ENCODE measurements around the gene PPP1R12C.
"Not testable (repeated sequence)": the region's sequence is repeated elsewhere in the genome, so short reads cannot be mapped to it uniquely, and the experiment has no call there.

PPP1R12C gene

GRCh38 chr19:55109527-55110291 is 7.7 kb downstream of the PPP1R12C start:
- H3K27me3 Mint-ChIP-seq (ENCODE audit: low read depth): no peaks in the 10 kb centered on the region
- H3K36me3 Mint-ChIP-seq (ENCODE audit: low read depth): peaks cover 23% of the 10 kb centered on the region
- H3K9me3 Mint-ChIP-seq: peaks cover 3% of the 10 kb centered on the region
- no peak overlapping the region for H3K4me3 Mint-ChIP-seq
- no peak overlapping the region for H3K27ac Mint-ChIP-seq
- H3K4me1 Mint-ChIP-seq (ENCODE audit: low read depth): peaks cover 11% of the 10 kb centered on the region

DNA sequence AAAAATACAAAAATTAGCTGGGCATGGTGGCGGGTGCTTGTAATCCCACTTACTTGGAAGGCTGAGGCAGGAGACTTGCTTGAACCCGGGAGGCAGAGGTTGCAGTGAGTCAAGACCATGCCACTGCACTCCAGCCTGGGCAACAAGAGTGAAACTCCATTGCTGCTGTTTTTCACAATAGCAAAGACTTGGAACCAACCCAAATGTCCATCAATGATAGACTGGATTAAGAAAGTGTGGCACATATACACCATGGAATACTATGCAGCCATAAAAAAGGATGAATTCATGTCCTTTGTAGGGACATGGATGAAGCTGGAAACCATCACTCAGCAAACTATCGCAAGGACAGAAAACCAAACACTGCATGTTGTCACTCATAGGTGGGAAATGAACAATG is 10.2 kb downstream of the PPP1R12C start:
- H3K4me3 Mint-ChIP-seq; H3K9me3 Mint-ChIP-seq; H3K27ac Mint-ChIP-seq; H3K4me1 Mint-ChIP-seq (ENCODE audit: low read depth); H3K27me3 Mint-ChIP-seq (ENCODE audit: low read depth): not testable (repeated sequence)
- peaks cover 35% of the 10 kb centered on the region for H3K36me3 Mint-ChIP-seq (ENCODE audit: low read depth)

GRCh38 chr19:55106591-55106990 is 10.8 kb downstream of the PPP1R12C start:
- H3K4me1 Mint-ChIP-seq (ENCODE audit: low read depth): peaks cover 9% of the 10 kb centered on the region
- H3K4me3 Mint-ChIP-seq: no peak overlapping the region
- peaks cover 10% of the 10 kb centered on the region for H3K9me3 Mint-ChIP-seq
- H3K27ac Mint-ChIP-seq: no peak overlapping the region
- H3K36me3 Mint-ChIP-seq (ENCODE audit: low read depth): peaks cover 40% of the 10 kb centered on the region
- H3K27me3 Mint-ChIP-seq (ENCODE audit: low read depth): no peaks in the 10 kb centered on the region

GRCh38 chr19:55105237-55105636 is 12.2 kb downstream of the PPP1R12C start:
- Mint-ChIP-seq H3K4me3 (no peak overlapping the region), H3K4me1 (ENCODE audit: low read depth) (peaks cover 9% of the 10 kb centered on the region), H3K36me3 (ENCODE audit: low read depth) (peaks cover 39% of the 10 kb centered on the region), H3K27me3 (ENCODE audit: low read depth) (no peaks in the 10 kb centered on the region), H3K27ac (no peak overlapping the region), H3K9me3 (peaks cover 10% of the 10 kb centered on the region)

DNA sequence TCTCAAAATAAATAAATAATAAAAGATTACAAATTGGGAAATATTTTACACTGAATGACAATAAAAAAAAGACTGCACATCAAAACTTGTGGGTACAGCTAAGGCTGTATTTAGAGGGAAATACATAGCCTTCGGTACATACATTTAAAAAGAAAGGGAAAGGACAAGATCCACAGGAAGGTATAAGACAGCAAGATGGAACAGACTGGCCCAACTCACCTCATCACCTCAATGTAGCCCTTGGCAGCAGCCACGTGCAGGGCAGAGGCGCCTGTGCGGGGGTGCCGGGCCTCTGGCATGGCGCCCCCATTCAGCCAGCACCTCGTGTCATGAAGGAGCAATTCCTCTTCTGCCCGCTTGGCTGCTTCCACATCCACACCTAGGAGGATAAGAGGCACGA is 14.2 kb downstream of the PPP1R12C start:
- peaks cover 33% of the 10 kb centered on the region for H3K36me3 Mint-ChIP-seq (ENCODE audit: low read depth)
- peaks cover 10% of the 10 kb centered on the region for H3K9me3 Mint-ChIP-seq
- H3K4me3 Mint-ChIP-seq: no peak overlapping the region
- H3K27me3 Mint-ChIP-seq (ENCODE audit: low read depth): no peaks in the 10 kb centered on the region
- H3K4me1 Mint-ChIP-seq (ENCODE audit: low read depth): peaks cover 4% of the 10 kb centered on the region
- H3K27ac Mint-ChIP-seq: no peak overlapping the region

DNA sequence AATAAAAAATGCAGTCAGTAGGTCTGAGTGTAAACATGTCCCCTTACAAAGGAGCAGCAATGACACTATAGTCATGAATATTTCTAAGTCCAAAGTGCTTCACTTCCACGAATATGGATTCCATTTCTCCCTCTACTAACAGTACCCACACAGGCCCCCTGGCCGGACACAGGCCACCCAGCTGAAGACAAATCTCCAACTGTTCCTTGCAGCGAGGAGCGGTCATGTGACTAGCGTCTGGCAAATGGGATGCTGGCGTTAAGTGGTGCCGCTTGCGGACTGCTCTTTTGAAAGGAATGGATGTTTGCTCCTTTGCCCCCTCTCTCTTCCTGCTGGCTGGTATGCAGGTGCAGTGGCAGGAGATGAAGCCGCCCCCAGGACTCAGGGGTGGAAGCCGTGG is 16.2 kb downstream of the PPP1R12C start:
- Mint-ChIP-seq H3K4me3 (no peak overlapping the region), H3K27ac (no peak overlapping the region), H3K36me3 (ENCODE audit: low read depth) (peaks cover 26% of the 10 kb centered on the region), H3K9me3 (peaks cover 7% of the 10 kb centered on the region), H3K27me3 (ENCODE audit: low read depth) (no peaks in the 10 kb centered on the region), H3K4me1 (ENCODE audit: low read depth) (no peaks in the 10 kb centered on the region)

DNA sequence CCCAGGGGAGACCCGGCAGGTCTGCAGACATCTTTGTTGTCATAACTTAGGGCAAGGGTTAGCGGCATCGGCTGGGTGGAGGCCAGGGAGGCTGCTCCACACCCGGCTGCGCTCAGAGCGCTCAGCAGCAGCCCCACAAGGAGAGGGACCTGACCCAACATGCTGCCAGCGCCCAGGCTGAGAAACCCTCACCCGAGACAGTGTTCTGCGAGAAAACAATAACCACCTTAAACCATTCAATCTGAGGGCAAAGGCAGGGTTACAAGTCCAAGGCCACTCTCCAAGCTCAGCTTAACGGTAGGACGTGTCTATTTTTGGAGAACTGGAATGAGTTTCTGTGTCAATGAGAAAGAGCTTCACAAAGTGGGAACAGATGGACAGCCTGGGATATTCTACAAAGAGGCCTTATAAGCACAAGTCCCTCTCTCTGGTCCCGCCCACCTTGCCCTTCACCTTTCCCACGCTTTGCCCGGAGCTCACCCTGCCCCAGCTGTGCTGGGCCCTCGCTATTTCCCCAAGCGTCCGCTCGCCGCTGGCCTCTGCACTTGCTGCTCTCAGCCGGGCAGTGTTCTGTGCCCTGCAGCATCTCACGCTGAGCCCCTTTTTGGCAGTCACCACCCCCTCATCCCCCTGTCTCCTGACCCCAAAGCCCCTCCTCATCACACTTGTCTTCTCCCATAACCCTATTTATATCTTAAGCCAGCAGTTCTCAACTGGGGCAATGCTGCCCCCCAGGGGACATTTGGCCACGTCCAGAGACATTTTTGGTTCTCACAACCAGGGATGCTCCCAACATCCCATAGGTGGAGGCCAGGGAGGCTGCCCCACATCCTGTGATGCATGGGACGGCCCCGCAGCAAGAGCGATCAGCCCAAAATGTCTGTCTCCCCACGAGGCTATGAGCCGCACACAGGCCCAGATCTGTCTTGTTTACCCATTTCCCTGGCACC is 17.6 kb downstream of the PPP1R12C start:
- H3K27me3 Mint-ChIP-seq (ENCODE audit: low read depth): no peaks in the 10 kb centered on the region
- peaks cover 7% of the 10 kb centered on the region for H3K9me3 Mint-ChIP-seq
- H3K4me1 Mint-ChIP-seq (ENCODE audit: low read depth): no peaks in the 10 kb centered on the region
- H3K36me3 Mint-ChIP-seq (ENCODE audit: low read depth): peaks cover 23% of the 10 kb centered on the region
- H3K27ac Mint-ChIP-seq: no peak overlapping the region
- no peak overlapping the region for H3K4me3 Mint-ChIP-seq

- H3K9me3 Mint-ChIP-seq: peaks cover 7% of the 10 kb centered on the region
- no peaks in the 10 kb centered on the region for H3K4me1 Mint-ChIP-seq (ENCODE audit: low read depth)
- H3K36me3 Mint-ChIP-seq (ENCODE audit: low read depth): peaks cover 25% of the 10 kb centered on the region
These were observed 18.5 kb downstream of the PPP1R12C start for GRCh38 chr19:55098716-55099556.

DNA sequence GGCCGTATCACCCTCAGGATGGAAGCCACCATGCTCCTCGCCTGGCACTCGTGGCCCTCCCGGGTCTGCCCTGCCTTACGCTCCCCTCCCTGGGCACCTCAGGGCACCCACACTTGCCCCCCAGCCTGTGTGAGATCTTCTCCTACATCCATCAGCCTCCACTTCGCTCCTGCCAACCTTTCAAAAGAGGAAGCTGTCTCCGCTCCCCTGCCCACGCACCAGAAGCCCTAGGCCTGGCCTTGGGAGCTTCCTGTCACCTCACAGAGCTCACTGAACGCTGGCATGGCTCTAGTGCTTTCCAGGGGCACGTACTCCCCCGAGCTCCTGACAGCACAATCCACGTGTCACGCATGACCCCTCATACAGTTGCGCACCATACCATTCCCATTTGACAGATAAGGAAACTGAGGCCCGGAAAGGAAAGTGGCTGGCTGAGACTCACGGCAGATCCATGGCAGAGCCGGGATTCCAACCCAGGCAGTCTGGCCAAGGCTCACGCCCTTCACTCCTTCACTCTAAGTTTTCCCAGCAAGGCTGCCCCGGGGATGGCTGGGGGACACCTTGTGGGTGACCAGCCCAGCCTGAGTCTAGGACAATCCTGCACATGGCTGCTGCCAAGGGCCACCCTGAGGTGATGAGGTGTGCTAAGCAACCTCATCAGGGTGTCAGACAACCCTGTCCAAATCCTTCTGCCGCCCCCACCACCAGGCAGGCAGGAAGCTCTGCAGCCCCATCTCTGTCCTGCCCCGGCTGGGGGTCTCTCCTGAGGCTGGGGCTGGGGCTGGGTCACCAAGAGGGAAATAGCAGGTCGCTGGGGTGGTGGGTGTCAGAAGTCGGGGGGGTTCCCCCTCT is 19.3 kb downstream of the PPP1R12C start:
- peaks cover 21% of the 10 kb centered on the region for H3K36me3 Mint-ChIP-seq (ENCODE audit: low read depth)
- peaks cover 2% of the 10 kb centered on the region for H3K9me3 Mint-ChIP-seq
- no peaks in the 10 kb centered on the region for H3K4me1 Mint-ChIP-seq (ENCODE audit: low read depth)
- peak overlapping the region; percentile 20 for H3K27ac Mint-ChIP-seq
- H3K27me3 Mint-ChIP-seq (ENCODE audit: low read depth): no peaks in the 10 kb centered on the region
- H3K4me3 Mint-ChIP-seq: no peak overlapping the region

More at GRCh38 chr19:55098716-55099556, 18.5 kb downstream of the PPP1R12C start:
- H3K27me3 Mint-ChIP-seq (ENCODE audit: low read depth): no peaks in the 10 kb centered on the region
- no peak overlapping the region for H3K4me3 Mint-ChIP-seq
- H3K27ac Mint-ChIP-seq: no peak overlapping the region

DNA sequence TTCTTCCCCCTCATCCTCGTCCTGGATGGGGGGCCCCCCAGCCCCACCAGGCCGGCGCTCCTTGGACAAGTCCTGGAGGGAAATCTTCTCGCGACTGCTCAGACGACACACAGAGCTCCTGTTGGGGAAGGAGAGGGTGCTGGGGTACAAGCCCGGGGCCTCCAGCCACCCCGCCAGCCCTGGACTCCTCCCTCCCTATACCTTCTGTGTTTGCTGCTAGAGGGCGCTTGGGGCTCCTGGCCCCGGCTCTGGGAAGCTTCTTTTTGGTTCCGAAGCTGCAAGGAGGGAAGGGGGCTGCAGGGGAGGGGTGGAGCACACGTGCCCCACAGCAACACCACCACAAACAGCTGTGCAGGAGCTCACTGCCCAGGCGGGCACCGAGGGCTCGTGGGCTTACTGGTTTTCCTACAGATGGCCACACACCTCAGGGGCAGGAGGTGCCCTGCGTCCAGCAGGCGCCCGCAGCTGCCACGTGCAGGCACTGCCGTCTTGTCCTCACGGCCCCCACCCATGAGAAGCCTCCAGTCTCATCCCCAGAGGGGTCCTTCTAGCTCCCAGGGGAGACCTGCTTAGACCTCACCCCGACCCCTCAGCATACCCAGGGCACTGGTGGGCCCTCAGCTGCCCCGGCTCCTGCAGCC is 21.3 kb downstream of the PPP1R12C start:
- no peaks in the 10 kb centered on the region for H3K27me3 Mint-ChIP-seq (ENCODE audit: low read depth)
- no peak overlapping the region for H3K27ac Mint-ChIP-seq
- no peaks in the 10 kb centered on the region for H3K4me1 Mint-ChIP-seq (ENCODE audit: low read depth)
- H3K36me3 Mint-ChIP-seq (ENCODE audit: low read depth): peaks cover 8% of the 10 kb centered on the region
- no peaks in the 10 kb centered on the region for H3K9me3 Mint-ChIP-seq
- H3K4me3 Mint-ChIP-seq: no peak overlapping the region

DNA sequence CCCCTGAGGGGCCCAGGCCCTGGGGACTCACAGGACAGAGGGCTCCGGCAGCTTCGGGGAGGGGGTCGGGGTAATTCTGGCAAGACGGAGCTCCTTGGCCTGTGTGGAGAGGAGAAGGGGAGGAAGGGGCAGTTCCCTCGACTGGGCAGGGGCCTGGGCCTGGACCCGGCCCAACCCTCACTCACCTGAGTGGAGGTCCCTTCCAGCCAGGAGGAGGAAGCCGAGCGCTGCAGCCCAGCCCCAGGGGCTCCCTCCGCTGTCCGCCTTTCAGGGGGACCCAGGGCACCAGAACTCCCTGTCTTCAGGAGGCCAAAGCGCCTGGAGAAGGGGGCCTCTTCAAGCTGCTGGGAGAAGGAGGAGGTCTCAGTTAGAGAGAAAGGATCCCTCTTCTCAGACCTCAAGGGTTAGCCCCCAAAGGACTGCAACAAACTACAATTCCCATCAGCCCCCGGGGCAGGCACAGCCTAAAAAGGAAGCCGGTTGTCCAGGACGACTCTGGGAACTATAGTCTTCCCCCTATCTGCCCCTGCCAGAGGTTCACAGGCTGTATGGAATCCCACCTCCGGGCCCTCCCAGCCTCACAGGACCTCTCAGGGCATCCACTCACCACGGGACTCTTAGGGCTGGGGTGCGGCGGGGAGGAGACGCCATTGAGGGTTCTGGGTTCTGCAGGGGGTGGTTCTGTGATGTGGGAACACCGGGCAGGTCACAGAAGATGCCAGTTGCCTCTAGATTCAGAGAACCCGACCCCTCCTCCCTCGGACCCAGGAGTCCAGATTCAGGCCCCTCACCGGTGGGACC is 22.0 kb downstream of the PPP1R12C start:
- no peak overlapping the region for H3K4me3 Mint-ChIP-seq
- no peaks in the 10 kb centered on the region for H3K4me1 Mint-ChIP-seq (ENCODE audit: low read depth)
- H3K27ac Mint-ChIP-seq: no peak overlapping the region
- H3K36me3 Mint-ChIP-seq (ENCODE audit: low read depth): peaks cover 8% of the 10 kb centered on the region
- no peaks in the 10 kb centered on the region for H3K27me3 Mint-ChIP-seq (ENCODE audit: low read depth)
- no peaks in the 10 kb centered on the region for H3K9me3 Mint-ChIP-seq

GRCh38 chr19:55094456-55095259 is 22.8 kb downstream of the PPP1R12C start:
- Mint-ChIP-seq H3K27ac (no peak overlapping the region), H3K4me3 (no peak overlapping the region), H3K27me3 (ENCODE audit: low read depth) (no peaks in the 10 kb centered on the region), H3K9me3 (no peaks in the 10 kb centered on the region), H3K36me3 (ENCODE audit: low read depth) (peaks cover 9% of the 10 kb centered on the region), H3K4me1 (ENCODE audit: low read depth) (peaks cover 3% of the 10 kb centered on the region)
